Mesendoderm (in vitro differentiated cells): ENCODE results near the gene GATA6.

Experiments used
- DNase-seq: peaks from one replicate; pipeline ENCODE4 v3.0.0; 2013
- H2AK5ac ChIP-seq: 2 replicates; pipeline ENCODE4 v1.6.1; 2013; ENCODE audit warnings: low read length, inconsistent platforms
- H2BK120ac ChIP-seq: 2 replicates; pipeline ENCODE4 v1.6.1; 2013; ENCODE audit warnings: low read depth, mild to moderate bottlenecking, low read length, moderate library complexity, mixed read lengths
- H2BK15ac ChIP-seq: replicated peaks from 2 replicates; pipeline ENCODE4 v1.6.1; 2013; ENCODE audit warnings: low read depth, mild to moderate bottlenecking, moderate library complexity
- H2BK5ac ChIP-seq: 2 replicates; pipeline ENCODE4 v1.6.1; 2013; ENCODE audit warnings: low read length, inconsistent platforms
- H3K18ac ChIP-seq: 2 replicates; pipeline ENCODE4 v1.6.1; 2013; ENCODE audit warnings: mild to moderate bottlenecking, low read length, mixed read lengths
- H3K23ac ChIP-seq: one replicate; pipeline ENCODE4 v1.6.1; 2013; ENCODE audit warnings: low read length
- H3K27ac ChIP-seq: 2 replicates; pipeline ENCODE4 v1.5.1; 2013; ENCODE audit warnings: low read depth, mild to moderate bottlenecking, inconsistent platforms, low read length, moderate library complexity
- H3K27me3 ChIP-seq: 2 replicates; pipeline ENCODE4 v1.6.1; 2013; ENCODE audit warnings: low read length, control low read depth, mild to moderate bottlenecking, inconsistent platforms; ENCODE audit not compliant: insufficient read depth, poor library complexity
- H3K36me3 ChIP-seq: 2 replicates; pipeline ENCODE4 v1.6.1; 2013; ENCODE audit warnings: low read length, inconsistent platforms; ENCODE audit not compliant: control insufficient read depth, insufficient read depth
- H3K4ac ChIP-seq: one replicate; pipeline ENCODE4 v1.6.1; 2013; ENCODE audit warnings: low read depth, mild to moderate bottlenecking, low read length, moderate library complexity
- H3K4me1 ChIP-seq: 2 replicates; pipeline ENCODE4 v1.6.1; 2013; ENCODE audit warnings: low read depth, low read length, inconsistent platforms; ENCODE audit not compliant: control insufficient read depth
- H3K4me2 ChIP-seq: 2 replicates; pipeline ENCODE4 v1.6.1; 2013; ENCODE audit warnings: low read length
- H3K4me3 ChIP-seq: 2 replicates; pipeline ENCODE4 v1.5.1; 2013; ENCODE audit warnings: mild to moderate bottlenecking, low read length
- H3K56ac ChIP-seq: one replicate; pipeline ENCODE4 v1.6.1; 2013; ENCODE audit warnings: low read length
- H3K79me1 ChIP-seq: 2 replicates; pipeline ENCODE4 v1.6.1; 2013; ENCODE audit warnings: low read length, inconsistent platforms
- H3K79me2 ChIP-seq: 2 replicates; pipeline ENCODE4 v1.6.1; 2013; ENCODE audit warnings: mild to moderate bottlenecking, low read length; ENCODE audit not compliant: control insufficient read depth, insufficient read depth
- H3K9ac ChIP-seq: 2 replicates; pipeline ENCODE4 v1.6.1; 2013; ENCODE audit warnings: low read length, inconsistent platforms
- H4K5ac ChIP-seq: one replicate; pipeline ENCODE4 v1.6.1; 2013; ENCODE audit warnings: low read length
- H4K8ac ChIP-seq: one replicate; pipeline ENCODE4 v1.6.1; 2013; ENCODE audit warnings: low read depth, mild to moderate bottlenecking, control low read depth, low read length, moderate library complexity
- WGBS: extraction: QIAGEN DNeasy Blood & Tissue Kit; methylation state at CpG from one replicate; pipeline ENCODE4 v1.1.7; 2013; ENCODE audit warnings: low lambda C conversion rate, missing lambda C conversion rate; ENCODE audit not compliant: insufficient coverage; ENCODE audit errors: extremely low coverage; 5-methylcytosine and 5-hydroxymethylcytosine counted together

GATA6 gene

GRCh38 chr18:22185273-22185672, 15.9 kb downstream of the GATA6 start:
- H3K4ac ChIP-seq = no peak overlapping the region
- H3K23ac ChIP-seq = no peak overlapping the region
- no peak for DNase-seq
- H3K4me1 ChIP-seq = no peaks in the 10 kb centered on the region
- H2AK5ac ChIP-seq = no peak overlapping the region
- H3K79me2 ChIP-seq = peaks cover 41% of the 10 kb centered on the region
- H3K36me3 ChIP-seq = peaks cover 29% of the 10 kb centered on the region
- H3K79me1 ChIP-seq = peaks cover 16% of the 10 kb centered on the region
- H2BK120ac ChIP-seq = no peak overlapping the region
- H3K56ac ChIP-seq = no peak overlapping the region
- no peak overlapping the region for H2BK5ac ChIP-seq
- no peak overlapping the region for H4K8ac ChIP-seq
- no CpG with 5 or more reads among the region's 6 CpGs for WGBS
- H3K9ac ChIP-seq = no peak overlapping the region
- no peaks in the 10 kb centered on the region for H3K27me3 ChIP-seq
- no peak overlapping the region for H2BK15ac ChIP-seq
- H3K4me2 ChIP-seq = no peak overlapping the region
- H3K18ac ChIP-seq = no peak overlapping the region
- no peak overlapping the region for H3K4me3 ChIP-seq
- H4K5ac ChIP-seq = no peak overlapping the region
- H3K27ac ChIP-seq = no peak overlapping the region

- Histone ChIP-seq H3K79me2 (peaks cover 44% of the 10 kb centered on the region), H3K9ac (no peak overlapping the region)
These were observed 16.5 kb downstream of the GATA6 start for GRCh38 chr18:22185771-22186386.

DNA sequence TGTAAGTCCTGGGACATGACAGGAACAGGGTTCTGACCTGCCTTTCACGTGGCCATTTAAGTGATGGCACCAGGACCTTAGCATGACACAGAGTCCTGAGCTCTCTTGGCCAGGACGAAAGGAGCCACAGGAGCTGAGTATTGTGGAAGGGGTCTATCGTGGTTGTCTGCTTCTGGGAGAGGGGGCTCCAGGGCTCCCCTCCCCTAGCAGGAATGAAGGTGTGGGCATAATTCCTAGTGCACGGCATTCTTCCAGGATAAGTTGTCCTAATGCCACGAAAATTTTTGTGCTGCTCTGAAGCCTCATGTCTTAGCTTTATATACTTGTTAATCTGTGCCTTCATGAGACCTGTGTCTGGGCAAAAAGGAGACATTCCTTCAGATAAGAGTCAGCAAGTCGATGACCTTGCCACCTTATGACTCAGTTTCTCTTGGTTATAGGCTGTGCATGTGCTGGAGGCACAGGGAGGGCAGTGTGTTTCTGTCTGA, 17.1 kb downstream of the GATA6 start:
- Histone ChIP-seq H2BK15ac (no peak overlapping the region), H3K18ac (no peak overlapping the region), H2BK120ac (no peak overlapping the region), H3K4me3 (no peak overlapping the region), H3K4ac (no peak overlapping the region), H4K8ac (no peak overlapping the region), H3K56ac (no peak overlapping the region), H3K27ac (no peak overlapping the region), H3K79me2 (peaks cover 42% of the 10 kb centered on the region), H3K27me3 (no peaks in the 10 kb centered on the region), H2AK5ac (no peak overlapping the region), H3K23ac (no peak overlapping the region), H3K36me3 (peaks cover 29% of the 10 kb centered on the region), H2BK5ac (no peak overlapping the region), H4K5ac (no peak overlapping the region), H3K4me1 (no peaks in the 10 kb centered on the region), H3K79me1 (peaks cover 16% of the 10 kb centered on the region), H3K9ac (no peak overlapping the region), H3K4me2 (no peak overlapping the region)
- no CpG with 5 or more reads among the region's 6 CpGs for WGBS
- no peak for DNase-seq

More at GRCh38 chr18:22185771-22186386, 16.5 kb downstream of the GATA6 start:
- H3K4me3 ChIP-seq = no peak overlapping the region
- DNase-seq = no peak
- H3K4ac ChIP-seq = no peak overlapping the region
- no CpG with 5 or more reads among the region's 10 CpGs for WGBS
- peaks cover 29% of the 10 kb centered on the region for H3K36me3 ChIP-seq
- H3K4me1 ChIP-seq = no peaks in the 10 kb centered on the region
- H2BK15ac ChIP-seq = no peak overlapping the region
- no peak overlapping the region for H4K5ac ChIP-seq
- H3K4me2 ChIP-seq = no peak overlapping the region
- H3K27me3 ChIP-seq = no peaks in the 10 kb centered on the region
- no peak overlapping the region for H2BK120ac ChIP-seq
- no peak overlapping the region for H3K23ac ChIP-seq
- H4K8ac ChIP-seq = no peak overlapping the region
- H2BK5ac ChIP-seq = no peak overlapping the region
- H3K27ac ChIP-seq = no peak overlapping the region
- no peak overlapping the region for H3K56ac ChIP-seq
- peaks cover 16% of the 10 kb centered on the region for H3K79me1 ChIP-seq
- no peak overlapping the region for H2AK5ac ChIP-seq
- no peak overlapping the region for H3K18ac ChIP-seq

DNA sequence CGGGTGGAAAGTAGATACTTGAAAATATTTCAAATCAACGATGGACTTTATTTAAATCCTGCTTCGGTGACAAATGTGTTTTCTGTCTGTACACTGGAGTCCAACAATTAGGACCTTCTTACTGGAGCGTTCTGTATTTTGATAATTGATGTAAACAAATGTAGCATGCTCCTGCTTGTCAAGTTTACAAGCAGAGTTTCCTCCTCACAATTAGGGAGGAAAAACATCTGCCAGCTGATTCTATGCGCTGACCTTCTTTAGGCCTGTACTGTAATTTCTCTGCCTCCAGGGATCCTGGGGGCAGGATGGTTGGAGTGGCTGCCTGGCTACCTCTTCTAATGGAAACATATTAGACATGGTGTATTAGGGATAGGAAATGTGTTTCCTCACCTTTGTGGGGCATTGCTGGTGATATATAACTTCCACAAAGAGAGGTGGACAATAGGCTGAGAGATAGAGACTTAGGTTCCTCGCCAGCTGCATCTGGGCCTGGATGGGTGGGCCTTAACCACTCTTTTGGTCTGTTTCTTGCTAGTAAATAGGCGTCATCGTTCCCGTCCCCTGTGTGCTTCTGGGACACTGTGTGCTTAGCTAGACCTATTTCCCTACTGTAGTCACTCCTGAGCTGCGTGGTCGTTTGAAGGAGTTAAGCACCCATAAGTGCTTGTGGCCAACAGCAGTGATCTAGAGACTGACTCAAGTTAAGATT, 19.3 kb downstream of the GATA6 start:
- no peak overlapping the region for H3K23ac ChIP-seq
- peaks cover 13% of the 10 kb centered on the region for H3K79me1 ChIP-seq
- peaks cover 28% of the 10 kb centered on the region for H3K36me3 ChIP-seq
- H3K4me2 ChIP-seq = no peak overlapping the region
- WGBS = no CpG with 5 or more reads among the region's 11 CpGs
- H3K18ac ChIP-seq = no peak overlapping the region
- H3K27me3 ChIP-seq = no peaks in the 10 kb centered on the region
- peaks cover 40% of the 10 kb centered on the region for H3K79me2 ChIP-seq
- no peak overlapping the region for H4K8ac ChIP-seq
- H2BK120ac ChIP-seq = no peak overlapping the region
- H2BK15ac ChIP-seq = no peak overlapping the region
- no peak overlapping the region for H3K27ac ChIP-seq
- no peak overlapping the region for H3K56ac ChIP-seq
- H3K9ac ChIP-seq = no peak overlapping the region
- DNase-seq = no peak
- H3K4me3 ChIP-seq = no peak overlapping the region
- H4K5ac ChIP-seq = no peak overlapping the region
- no peak overlapping the region for H3K4ac ChIP-seq
- peaks cover 8% of the 10 kb centered on the region for H3K4me1 ChIP-seq
- H2BK5ac ChIP-seq = no peak overlapping the region
- no peak overlapping the region for H2AK5ac ChIP-seq

DNA sequence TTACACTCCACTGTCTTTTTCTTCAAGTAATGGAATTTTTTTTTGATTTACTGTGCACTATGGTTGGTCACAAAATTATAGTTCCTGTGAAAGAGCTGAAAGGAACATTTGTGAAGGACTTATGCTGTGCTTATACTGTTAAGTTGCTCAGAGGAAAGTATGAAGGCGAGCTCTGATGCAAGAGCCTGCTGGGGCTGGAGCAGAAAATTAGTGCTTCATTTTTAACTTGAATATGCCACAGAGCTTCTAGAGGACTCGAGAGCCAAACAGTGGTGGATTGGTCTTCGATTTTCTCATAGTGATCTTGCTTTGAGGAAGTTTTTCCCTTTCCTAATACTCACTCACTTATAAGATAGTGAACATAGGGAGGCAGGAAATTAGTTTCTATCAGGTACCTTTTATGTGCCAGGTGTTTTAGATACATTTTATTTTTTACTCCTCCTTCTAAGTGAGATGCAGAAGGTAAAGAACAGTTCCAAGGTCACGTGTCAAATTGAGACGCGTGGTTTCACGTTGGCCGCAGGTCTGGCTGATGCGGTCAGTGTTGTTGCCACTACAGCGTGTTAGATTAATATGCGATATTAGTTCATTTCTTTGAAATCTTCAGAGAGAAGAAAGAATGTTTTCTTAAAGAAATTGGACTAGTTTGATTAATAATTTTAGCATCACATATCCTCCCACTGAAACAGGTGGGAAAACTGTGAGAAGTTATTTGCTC, 20.2 kb downstream of the GATA6 start:
- Histone ChIP-seq H3K27ac (no peak overlapping the region), H3K79me1 (peaks cover 13% of the 10 kb centered on the region), H2BK5ac (no peak overlapping the region), H2AK5ac (no peak overlapping the region), H3K4me2 (no peak overlapping the region), H3K56ac (no peak overlapping the region), H3K4me3 (no peak overlapping the region), H2BK15ac (no peak overlapping the region), H4K8ac (no peak overlapping the region), H3K27me3 (no peaks in the 10 kb centered on the region), H3K36me3 (peaks cover 28% of the 10 kb centered on the region), H3K4ac (no peak overlapping the region), H3K9ac (no peak overlapping the region), H3K23ac (no peak overlapping the region), H3K79me2 (peaks cover 39% of the 10 kb centered on the region), H2BK120ac (no peak overlapping the region), H3K4me1 (peaks cover 8% of the 10 kb centered on the region), H4K5ac (no peak overlapping the region), H3K18ac (no peak overlapping the region)
- DNase-seq = no peak
- no CpG with 5 or more reads among the region's 11 CpGs for WGBS
